HepG2 (cell line): ENCODE results near the gene SYPL1. TPM values are rescaled to one million over a fixed set of nuclear protein-coding genes. Genes with fewer than 3 reads are reported as not detected.

Experiments
- ATAC-seq: fragments of 200-7000 bp; cut with Tn5 transposase; 3 replicates; pipeline ENCODE4 v1.9.1; 2020; ENCODE audit warnings: mild to moderate bottlenecking, moderate library complexity
- BruUV-seq: library from RNA; stranded (reverse); fragments of 400-500 nt; replicated peaks from 2 replicates; lab custom pipeline; 2021; lab: Mats Ljungman, UMichigan
- CTCF ChIA-PET: fragments of 300-600 bp; formaldehyde crosslinking; extraction: SDS; loops from one replicate; lab custom pipeline; 2021; ENCODE audit warnings: low total read pairs, inconsistent platforms, low intra/inter-chr PET ratio; lab: Yijun Ruan, JAX
- POLR2A ChIA-PET: fragments of 350-600 bp; sonication (Branson Sonifier 250); formaldehyde crosslinking; loops from one replicate; lab custom pipeline; 2020; ENCODE audit warnings: antibody characterized with exemption, inconsistent platforms; lab: Yijun Ruan, JAX
- DNase-seq: peaks from one replicate; pipeline ENCODE4 v3.0.0-alpha.2; 2015; ENCODE audit warnings: low spot score
- FAIRE-seq: peaks from 3 replicates; lab custom pipeline; 2011; peaks lifted over from hg19 to GRCh38; lab: Jason Lieb, UNC
- H2AFZ ChIP-seq: one replicate; pipeline ENCODE4 v1.6.1; 2011; ENCODE audit warnings: low read length, inconsistent platforms
- H3K27ac ChIP-seq: fragments of 300-600 bp; 3 replicates; pipeline ENCODE4 v1.8.0; 2011; ENCODE audit warnings: mixed run types, mild to moderate bottlenecking, mixed read lengths, low read length, inconsistent platforms; ENCODE audit not compliant: insufficient read depth; ENCODE audit errors: extremely low read length
- H3K27me3 ChIP-seq, 2 experiments: fragments of 200-600 bp in 1 of 2; 2 replicates in 1 of 2; 3 replicates in 1 of 2; pipeline versions ENCODE4 v1.6.0 to v1.8.0; 2011; ENCODE audit warnings: low read length in 2 of 2, mild to moderate bottlenecking in 2 of 2, moderate library complexity in 2 of 2, inconsistent platforms in 1 of 2; ENCODE audit not compliant: insufficient read depth in 2 of 2, control insufficient read depth in 1 of 2
- H3K36me3 ChIP-seq, 2 experiments: fragments of 200-600 bp in 1 of 2; replicated peaks in 1 of 2; 2 replicates in 1 of 2; 3 replicates in 1 of 2; pipeline versions ENCODE4 v1.5.1 to v1.8.0; 2011; ENCODE audit warnings: low read length in 2 of 2, inconsistent platforms in 1 of 2; ENCODE audit not compliant: insufficient read depth in 2 of 2, control insufficient read depth in 1 of 2
- H3K4me1 ChIP-seq: 2 replicates; pipeline ENCODE4 v1.5.1; 2012; ENCODE audit warnings: low read length, inconsistent platforms; ENCODE audit not compliant: insufficient read depth
- H3K4me2 ChIP-seq: 2 replicates; pipeline ENCODE4 v1.6.0; 2011; ENCODE audit warnings: low read depth, low read length, inconsistent platforms
- H3K4me3 ChIP-seq, 3 experiments: fragments of 200-600 bp in 1 of 3; sonication (generic), shearing (Covaris generic) in 1 of 3; replicated peaks in 1 of 3; 2 replicates each; pipeline ENCODE4 v1.5.1; 2011 to 2016; ENCODE audit warnings: low read length in 3 of 3, inconsistent platforms in 2 of 3, low read depth in 2 of 3, mild to moderate bottlenecking in 2 of 3, control low read depth in 1 of 3, mixed read lengths in 1 of 3; ENCODE audit not compliant: insufficient read depth in 1 of 3
- H3K79me2 ChIP-seq: one replicate; pipeline ENCODE4 v1.6.1; 2011; ENCODE audit warnings: low read length, inconsistent platforms; ENCODE audit not compliant: insufficient read depth
- H3K9ac ChIP-seq: 2 replicates; pipeline ENCODE4 v1.6.0; 2011; ENCODE audit warnings: mild to moderate bottlenecking, low read depth, low read length, inconsistent platforms; ENCODE audit not compliant: insufficient read depth
- H3K9me3 ChIP-seq: 2 replicates; pipeline ENCODE4 v1.5.1; 2012; ENCODE audit warnings: mild to moderate bottlenecking, low read length
- H4K20me1 ChIP-seq: 2 replicates; pipeline ENCODE4 v1.6.0; 2011; ENCODE audit warnings: inconsistent platforms, mild to moderate bottlenecking, low read length, moderate library complexity; ENCODE audit not compliant: insufficient read depth
- ZNF136 ChIP-seq: sonication (generic); formaldehyde crosslinking; IDR thresholded peaks from 2 replicates; pipeline ENCODE4 v1.8.1; 2022; ENCODE audit warnings: low read depth, mild to moderate bottlenecking, moderate library complexity, missing genetic modification reagents
- ZNF263 ChIP-seq: sonication (generic); formaldehyde crosslinking; IDR thresholded peaks from 2 replicates; pipeline ENCODE4 v1.4.0; 2020; ENCODE audit warnings: missing genetic modification reagents
- ZNF562 ChIP-seq: sonication (generic); formaldehyde crosslinking; IDR thresholded peaks from 2 replicates; pipeline ENCODE4 v1.8.0; 2022; ENCODE audit warnings: missing genetic modification reagents, borderline replicate concordance
- WGBS: methylation state at CpG from one replicate; pipeline ENCODE4 v1.1.6; 2017; ENCODE audit warnings: low lambda C conversion rate; 5-methylcytosine and 5-hydroxymethylcytosine counted together
- in situ Hi-C: cut with HindIII; loops from 2 replicates; pipeline ENCODE4 v1.10.0; 2017; ENCODE audit warnings: low pct_unique_long_range_greater_than_20kb; ENCODE audit not compliant: extremely low pct_ligation_motif_present
- intact Hi-C: fragments of 100-400 bp; cut with micrococcal nuclease; formaldehyde crosslinking; loops from one replicate; pipeline ENCODE4 v1.10.0; 2022; ENCODE audit not compliant: unreplicated experiment
- polyA plus RNA-seq, 8 experiments: library from polyadenylated mRNA; depleted of rRNA in 3 of 8; stranded (reverse) in 7 of 8; unstranded in 1 of 8; fragments of >200 nt; fragmentation: Illumina TruSeq in 4 of 8; extraction: Trizol in 4 of 8; gene quantifications; 2 replicates each; pipeline versions ENCODE4 v1.2.1 to v1.2.3, GENCODE V29; 2011 to 2016; ENCODE audit warnings: low read depth in 4 of 8, missing spikeins in 1 of 8, mixed read lengths in 1 of 8; ENCODE audit not compliant: insufficient read depth in 1 of 8
- total RNA-seq, 5 experiments: library from RNA; depleted of rRNA; stranded (reverse); fragments of >200 nt; fragmentation: Illumina TruSeq; extraction: Trizol; gene quantifications; 2 replicates each; pipeline ENCODE4 v1.2.3, GENCODE V29; 2016; ENCODE audit warnings: low read depth in 1 of 5
- TF ChIP-seq, protein P1 (sequence below): sonication (generic); formaldehyde crosslinking; IDR thresholded peaks from 2 replicates; pipeline ENCODE4 v1.4.0; 2020; ENCODE audit warnings: mild to moderate bottlenecking, low read depth, missing genetic modification reagents
- TF ChIP-seq, protein P2 (sequence below): sonication (generic); formaldehyde crosslinking; IDR thresholded peaks from 2 replicates; pipeline ENCODE4 v1.8.1; 2023; ENCODE audit warnings: mild to moderate bottlenecking, moderate library complexity, missing genetic modification reagents

Gene SYPL1
- total and polyA plus RNA-seq, 2 of the 13 experiments (the other 11 are each of a cell fraction or from before 2014, with no cell fraction given), result 27.5 to 40.2 TPM

GRCh38 chr7:106122713-106123112, 10.6 kb upstream of the SYPL1 start:
- H2AFZ ChIP-seq, result no peak overlapping the region
- no peak overlapping the region for H3K9ac ChIP-seq
- FAIRE-seq (no peak), ATAC-seq (no peak), DNase-seq (no peak)
- WGBS, result 0% methylated on average over 1 of the region's 1 CpG
- POLR2A ChIA-PET, result interaction anchor here (0.6 kb wide), 1 partner anchor 11 kb away, joined by 4 read pairs; the partner anchor contains the start of gene SYPL1
- H3K9me3 ChIP-seq, result no peaks in the 10 kb centered on the region
- BruUV-seq, result no TSS peak
- CTCF ChIA-PET, result no interaction called here
- in situ Hi-C loops (no loop called here), intact Hi-C loops (no loop called here)
- 0 out of 5 replicates have a peak, but pooled peaks cover 0 to 3% of the 10 kb centered on the region in 2 experiments for H3K27me3 ChIP-seq
- peaks cover 11% of the 10 kb centered on the region for H3K4me1 ChIP-seq
- H3K27ac ChIP-seq, result no peak overlapping the region
- H3K79me2 ChIP-seq, result no peaks in the 10 kb centered on the region
- no peak overlapping the region for H3K4me2 ChIP-seq
- no peak overlapping the region for H3K4me3 ChIP-seq
- H3K36me3 ChIP-seq, result no peaks in the 10 kb centered on the region
- TF ChIP-seq ZNF562, result no peak
- TF ChIP-seq, protein P1, sequence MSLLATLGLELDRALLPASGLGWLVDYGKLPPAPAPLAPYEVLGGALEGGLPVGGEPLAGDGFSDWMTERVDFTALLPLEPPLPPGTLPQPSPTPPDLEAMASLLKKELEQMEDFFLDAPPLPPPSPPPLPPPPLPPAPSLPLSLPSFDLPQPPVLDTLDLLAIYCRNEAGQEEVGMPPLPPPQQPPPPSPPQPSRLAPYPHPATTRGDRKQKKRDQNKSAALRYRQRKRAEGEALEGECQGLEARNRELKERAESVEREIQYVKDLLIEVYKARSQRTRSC (CRISPR knock-in tag), result no peak
- TF ChIP-seq ZNF263 (CRISPR knock-in tag), result no peak
- no peak for TF ChIP-seq ZNF136 (CRISPR knock-in tag)
- H4K20me1 ChIP-seq, result no peaks in the 10 kb centered on the region

DNA sequence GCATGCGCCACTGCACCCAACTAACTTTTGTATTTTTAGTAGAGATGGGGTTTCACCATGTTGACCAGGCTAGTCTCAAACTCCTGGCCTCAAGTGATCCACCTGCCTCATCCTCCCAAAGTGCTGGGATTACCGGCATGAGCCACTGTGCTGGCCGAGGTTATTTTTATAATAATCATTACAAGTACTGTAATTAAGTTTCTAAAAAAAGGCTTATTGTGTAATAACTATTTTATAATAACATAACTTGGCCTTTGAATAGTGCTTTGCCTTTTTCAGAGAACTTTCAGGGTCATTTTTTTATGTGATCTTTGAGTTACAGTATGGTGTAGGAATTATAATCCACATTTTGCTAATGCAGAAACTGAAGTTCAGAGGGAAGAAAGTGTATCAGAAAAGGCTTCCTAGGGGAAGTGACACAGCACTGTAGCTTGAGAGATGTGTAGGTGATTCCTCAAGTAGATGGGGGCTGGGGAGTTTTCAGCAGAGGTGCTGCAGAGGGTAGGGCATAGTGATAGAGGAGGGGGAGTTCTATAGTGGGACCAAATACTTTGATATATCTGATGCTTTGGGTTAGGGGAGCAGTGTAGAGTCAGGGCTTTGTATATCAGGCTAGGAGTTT, 9.2 kb upstream of the SYPL1 start:
- BruUV-seq, result no TSS peak
- Histone ChIP-seq H3K9ac (no peak overlapping the region), H3K9me3 (no peaks in the 10 kb centered on the region), H3K79me2 (no peaks in the 10 kb centered on the region), H4K20me1 (no peaks in the 10 kb centered on the region), H2AFZ (no peak overlapping the region), H3K27me3 (0 out of 5 replicates have a peak, but pooled peaks cover 0 to 3% of the 10 kb centered on the region in 2 experiments), H3K36me3 (no peaks in the 10 kb centered on the region), H3K4me1 (peaks cover 11% of the 10 kb centered on the region), H3K4me3 (no peak overlapping the region), H3K27ac (no peak overlapping the region), H3K4me2 (no peak overlapping the region)
- TF ChIP-seq, protein P2, sequence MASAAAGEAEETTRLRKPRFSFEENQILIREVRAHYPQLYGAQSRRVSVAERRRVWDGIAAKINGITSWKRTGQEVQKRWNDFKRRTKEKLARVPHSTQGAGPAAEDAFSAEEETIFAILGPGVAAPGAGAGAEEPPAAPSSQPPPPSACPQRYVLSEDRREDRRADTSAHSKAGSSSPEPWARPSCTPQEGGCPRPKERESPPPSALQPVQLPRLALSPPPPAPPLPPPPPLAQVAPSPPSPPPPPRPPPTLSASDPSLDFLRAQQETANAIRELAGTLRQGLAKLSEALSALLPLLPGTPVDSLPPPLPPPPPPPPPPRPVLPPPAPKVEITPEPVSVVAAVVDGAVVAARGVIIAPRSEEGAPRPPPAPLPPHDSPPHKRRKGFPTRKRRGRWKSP (CRISPR knock-in tag), result no peak
- FAIRE-seq (no peak), ATAC-seq (no peak), DNase-seq (no peak)
- ChIA-PET CTCF (no interaction called here), POLR2A (no interaction called here)
- intact Hi-C loops (no loop called here), in situ Hi-C loops (no loop called here)
- WGBS, result 82% methylated on average over 3 of the region's 3 CpGs
